Measurements from ENCODE around the gene TBC1D22A. TPM values are rescaled to one million over a fixed set of nuclear protein-coding genes. Genes with fewer than 3 reads are reported as not detected.

TBC1D22A gene
- total and polyA plus RNA-seq, 2 donors from 2014 or later: 24.6 to 39.4 TPM

GRCh38 chr22:47213571-47214230, 451.3 kb downstream of the TBC1D22A start:
- H3K4me1 ChIP-seq (ENCODE audit: control insufficient read depth in 2 of 3, insufficient read depth in 2 of 3, low read depth in 1 of 3, low read length in 3 of 3): no peaks in the 10 kb centered on the region
- H3K9ac ChIP-seq (ENCODE audit: low read length in 3 of 3): no peak overlapping the region
- H3K9me3 ChIP-seq (ENCODE audit: control insufficient read depth in 2 of 3, insufficient read depth in 1 of 3, low read length in 3 of 3): no peaks in the 10 kb centered on the region
- TF ChIP-seq, protein P1, sequence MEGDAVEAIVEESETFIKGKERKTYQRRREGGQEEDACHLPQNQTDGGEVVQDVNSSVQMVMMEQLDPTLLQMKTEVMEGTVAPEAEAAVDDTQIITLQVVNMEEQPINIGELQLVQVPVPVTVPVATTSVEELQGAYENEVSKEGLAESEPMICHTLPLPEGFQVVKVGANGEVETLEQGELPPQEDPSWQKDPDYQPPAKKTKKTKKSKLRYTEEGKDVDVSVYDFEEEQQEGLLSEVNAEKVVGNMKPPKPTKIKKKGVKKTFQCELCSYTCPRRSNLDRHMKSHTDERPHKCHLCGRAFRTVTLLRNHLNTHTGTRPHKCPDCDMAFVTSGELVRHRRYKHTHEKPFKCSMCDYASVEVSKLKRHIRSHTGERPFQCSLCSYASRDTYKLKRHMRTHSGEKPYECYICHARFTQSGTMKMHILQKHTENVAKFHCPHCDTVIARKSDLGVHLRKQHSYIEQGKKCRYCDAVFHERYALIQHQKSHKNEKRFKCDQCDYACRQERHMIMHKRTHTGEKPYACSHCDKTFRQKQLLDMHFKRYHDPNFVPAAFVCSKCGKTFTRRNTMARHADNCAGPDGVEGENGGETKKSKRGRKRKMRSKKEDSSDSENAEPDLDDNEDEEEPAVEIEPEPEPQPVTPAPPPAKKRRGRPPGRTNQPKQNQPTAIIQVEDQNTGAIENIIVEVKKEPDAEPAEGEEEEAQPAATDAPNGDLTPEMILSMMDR (IDR thresholded peaks at IDR 0.05; ENCODE audit: borderline replicate concordance, extremely low read depth, insufficient read depth): peak; percentile 55
- H3K36me3 ChIP-seq (ENCODE audit: control insufficient read depth in 2 of 3, insufficient read depth in 3 of 3, low read length in 3 of 3): no peaks in the 10 kb centered on the region
- H3K4me3 ChIP-seq (ENCODE audit: low read length in 3 of 3): no peak overlapping the region
- H3K27ac ChIP-seq (ENCODE audit: low read depth in 2 of 2, low read length in 2 of 2): no peak overlapping the region
- FAIRE-seq (no peak), DNase-seq (peak in 1 of 5 donors; percentile 53)
- intact Hi-C loops (cut with DNase I): no loop called here
- no peaks in the 10 kb centered on the region for H3K27me3 ChIP-seq (ENCODE audit: control insufficient read depth, insufficient read depth, low read length)

DNA sequence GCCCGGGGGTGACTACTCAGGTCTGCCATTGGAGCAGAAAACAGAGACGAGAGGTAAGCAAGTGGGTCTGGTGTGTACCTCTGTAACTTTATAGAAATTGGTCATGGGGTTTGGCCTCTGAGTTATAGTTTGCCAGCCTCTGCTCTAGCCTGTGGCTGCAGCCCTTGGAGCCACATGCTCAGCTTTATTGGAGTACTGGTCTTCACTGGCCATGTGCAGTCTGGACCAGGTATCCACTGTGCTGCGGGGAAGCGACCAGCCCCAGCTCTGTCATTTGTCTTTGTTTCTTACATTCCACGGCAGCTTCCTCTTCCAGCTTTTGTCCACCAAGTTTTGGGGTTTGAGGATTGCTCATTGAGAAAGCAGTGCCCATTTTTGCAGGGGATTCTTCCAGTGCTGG, 453.4 kb downstream of the TBC1D22A start:
- Histone ChIP-seq H3K9ac (ENCODE audit: low read length in 3 of 3) (no peak overlapping the region), H3K4me3 (ENCODE audit: low read length in 3 of 3) (no peak overlapping the region), H3K4me1 (ENCODE audit: control insufficient read depth in 2 of 3, insufficient read depth in 2 of 3, low read depth in 1 of 3, low read length in 3 of 3) (no peaks in the 10 kb centered on the region), H3K36me3 (ENCODE audit: control insufficient read depth in 2 of 3, insufficient read depth in 3 of 3, low read length in 3 of 3) (no peaks in the 10 kb centered on the region), H3K27me3 (ENCODE audit: control insufficient read depth, insufficient read depth, low read length) (no peaks in the 10 kb centered on the region), H3K27ac (ENCODE audit: low read depth in 2 of 2, low read length in 2 of 2) (no peak overlapping the region), H3K9me3 (ENCODE audit: control insufficient read depth in 2 of 3, insufficient read depth in 1 of 3, low read length in 3 of 3) (no peaks in the 10 kb centered on the region)
- DNase-seq (no peak), FAIRE-seq (no peak)
- TF ChIP-seq, protein P1 (IDR thresholded peaks at IDR 0.05; ENCODE audit: borderline replicate concordance, extremely low read depth, insufficient read depth): no peak
- intact Hi-C loops (cut with DNase I): no loop called here

GRCh38 chr22:47218671-47219070, 456.2 kb downstream of the TBC1D22A start:
- H3K4me3 ChIP-seq (ENCODE audit: low read length in 3 of 3): no peak overlapping the region

More at GRCh38 chr22:47218671-47219070, 456.2 kb downstream of the TBC1D22A start:
- no peaks in the 10 kb centered on the region for H3K4me1 ChIP-seq (ENCODE audit: control insufficient read depth in 2 of 3, insufficient read depth in 2 of 3, low read depth in 1 of 3, low read length in 3 of 3)
- H3K9ac ChIP-seq (ENCODE audit: low read length in 3 of 3): no peak overlapping the region
- intact Hi-C loops (cut with DNase I): no loop called here
- FAIRE-seq (no peak), DNase-seq (no peak)
- H3K27ac ChIP-seq (ENCODE audit: low read depth in 2 of 2, low read length in 2 of 2): no peak overlapping the region
- H3K27me3 ChIP-seq (ENCODE audit: control insufficient read depth, insufficient read depth, low read length): no peaks in the 10 kb centered on the region
- no peaks in the 10 kb centered on the region for H3K9me3 ChIP-seq (ENCODE audit: control insufficient read depth in 2 of 3, insufficient read depth in 1 of 3, low read length in 3 of 3)
- TF ChIP-seq, protein P1 (IDR thresholded peaks at IDR 0.05; ENCODE audit: borderline replicate concordance, extremely low read depth, insufficient read depth): no peak
- H3K36me3 ChIP-seq (ENCODE audit: control insufficient read depth in 2 of 3, insufficient read depth in 3 of 3, low read length in 3 of 3): no peaks in the 10 kb centered on the region
